Tracheal epithelial cell (primary cell): ENCODE results near the gene RABL2A. TPM values are rescaled to one million over a fixed set of nuclear protein-coding genes. Genes with fewer than 3 reads are reported as not detected.

ENCODE experiments used
- total RNA-seq: library from RNA; depleted of rRNA; stranded (reverse); fragments of >200 nt; gene quantifications from 2 replicates; pipeline ENCODE4 v1.2.1, GENCODE V29; 2014

Gene RABL2A
- total RNA-seq = 3.8 and 3.9 TPM in 2 replicates

GRCh38 chr2:113626616-113627330 is at the start of gene RABL2A:
TSS of gene RABL2A (plus strand) at chr2:113627266. CDS start at chr2:113628607, 1,341 bp downstream.

Other genes starting within 250 kb of the RABL2A start
- gene ZNG1B, start 189.6 kb upstream of the RABL2A start, total RNA-seq = 20.5 and 27.0 TPM in 2 replicates
- under 0.01 TPM in 2 replicates for gene FOXD4L1, start 128.6 kb upstream of the RABL2A start, total RNA-seq
- gene SLC35F5, start 129.4 kb downstream of the RABL2A start, total RNA-seq = 149 and 173 TPM in 2 replicates